Activated CD8-positive, alpha-beta memory T cell treated with anti-CD3 and anti-CD28 coated beads for 4 hours (primary cell): ENCODE data around the gene SCT.

Experiments
- DNase-seq, 2 donors: peaks; one replicate each; pipeline ENCODE4 v3.0.0-alpha.2; 2020; ENCODE audit warnings: low read depth in 2 of 2

The SCT gene

DNA sequence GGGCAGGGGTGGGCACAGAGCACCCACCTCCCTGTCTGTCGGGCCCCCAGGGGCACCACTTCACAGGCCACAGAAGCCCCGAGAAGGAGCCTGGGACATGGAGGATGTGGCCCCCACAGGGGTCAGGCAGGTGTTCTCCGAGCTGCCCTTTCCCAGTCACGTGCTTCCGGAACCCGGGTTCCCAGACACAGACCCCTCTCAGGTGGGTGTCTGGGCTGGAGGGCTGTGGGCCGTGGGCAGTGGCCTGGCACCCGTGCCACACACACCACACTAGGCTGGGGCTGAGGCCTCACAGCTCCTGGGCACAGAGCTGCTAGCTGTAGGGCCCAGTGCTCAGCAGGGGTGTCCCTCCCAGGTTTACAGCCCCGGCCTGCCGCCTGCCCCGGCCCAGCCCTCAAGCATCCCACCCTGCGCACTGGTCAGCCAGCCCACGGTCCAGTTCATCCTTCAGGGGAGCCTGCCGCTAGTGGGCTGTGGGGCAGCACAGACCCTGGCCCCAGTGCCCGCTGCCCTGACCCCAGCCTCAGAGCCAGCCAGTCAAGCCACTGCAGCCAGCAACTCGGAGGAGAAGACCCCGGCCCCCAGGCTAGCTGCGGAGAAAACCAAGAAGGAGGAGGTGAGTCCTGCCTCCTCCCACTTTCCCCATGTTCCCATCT is 16.7 kb downstream of the SCT start:
- DNase-seq: no peak

DNA sequence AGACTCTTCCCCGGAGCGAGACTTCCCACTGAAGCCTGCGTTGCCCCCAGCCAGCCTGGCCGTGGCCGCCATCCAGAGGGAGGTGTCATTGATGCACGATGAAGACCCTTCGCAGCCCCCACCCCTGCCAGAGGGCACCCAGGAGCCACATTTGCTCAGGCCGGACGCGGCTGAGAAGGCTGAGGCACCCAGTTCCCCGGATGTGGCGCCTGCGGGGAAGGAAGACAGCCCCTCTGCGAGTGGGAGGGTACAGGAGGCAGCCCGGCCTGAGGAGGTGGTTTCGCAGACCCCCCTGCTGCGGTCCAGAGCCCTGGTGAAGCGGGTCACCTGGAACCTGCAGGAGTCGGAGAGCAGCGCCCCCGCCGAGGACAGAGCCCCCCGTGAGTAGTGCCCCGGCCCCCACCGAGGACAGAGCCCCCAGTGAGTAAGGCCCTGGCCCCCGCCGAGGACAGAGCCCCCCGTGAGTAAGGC is 17.6 kb downstream of the SCT start:
- DNase-seq: no peak

DNA sequence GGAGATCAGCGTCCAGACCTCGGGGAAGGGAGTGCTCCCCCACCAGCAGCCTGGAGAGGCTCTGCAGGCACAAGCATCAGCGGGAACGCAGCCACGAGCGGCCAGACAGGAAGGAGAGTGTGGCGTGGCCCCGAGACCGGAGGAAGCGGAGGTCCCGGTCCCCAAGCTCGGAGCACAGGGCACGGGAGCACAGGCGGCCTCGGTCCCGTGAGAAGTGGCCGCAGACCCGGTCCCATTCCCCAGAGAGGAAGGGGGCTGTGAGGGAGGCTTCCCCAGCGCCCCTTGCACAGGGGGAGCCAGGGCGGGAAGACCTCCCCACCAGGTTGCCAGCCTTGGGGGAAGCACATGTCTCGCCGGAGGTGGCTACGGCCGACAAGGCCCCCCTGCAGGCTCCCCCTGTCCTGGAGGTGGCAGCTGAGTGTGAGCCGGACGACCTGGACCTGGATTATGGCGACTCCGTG is 18.2 kb downstream of the SCT start:
- no peak for DNase-seq

DNA sequence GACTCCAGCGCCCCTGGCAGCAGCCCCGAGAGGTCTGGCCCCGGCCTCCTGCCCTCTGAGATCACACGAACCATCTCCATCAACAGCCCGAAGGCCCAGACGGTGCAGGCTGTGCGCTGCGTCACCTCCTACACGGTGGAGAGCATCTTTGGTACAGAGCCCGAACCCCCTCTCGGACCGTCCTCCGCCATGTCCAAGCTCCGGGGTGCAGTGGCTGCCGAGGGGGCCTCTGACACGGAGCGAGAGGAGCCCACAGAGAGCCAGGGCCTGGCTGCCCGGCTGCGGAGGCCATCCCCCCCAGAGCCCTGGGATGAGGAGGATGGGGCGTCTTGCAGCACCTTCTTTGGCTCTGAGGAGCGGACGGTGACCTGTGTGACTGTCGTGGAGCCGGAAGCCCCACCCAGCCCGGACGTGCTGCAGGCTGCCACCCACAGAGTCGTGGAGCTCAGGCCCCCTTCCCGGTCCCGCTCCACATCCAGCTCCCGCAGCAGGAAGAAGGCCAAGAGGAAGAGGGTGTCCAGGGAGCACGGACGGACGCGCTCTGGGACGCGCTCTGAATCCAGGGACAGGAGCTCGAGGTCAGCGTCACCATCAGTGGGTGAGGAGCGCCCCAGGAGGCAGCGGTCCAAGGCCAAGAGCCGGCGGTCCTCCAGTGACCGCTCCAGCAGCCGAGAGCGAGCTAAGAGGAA is 18.9 kb downstream of the SCT start:
- no peak for DNase-seq

DNA sequence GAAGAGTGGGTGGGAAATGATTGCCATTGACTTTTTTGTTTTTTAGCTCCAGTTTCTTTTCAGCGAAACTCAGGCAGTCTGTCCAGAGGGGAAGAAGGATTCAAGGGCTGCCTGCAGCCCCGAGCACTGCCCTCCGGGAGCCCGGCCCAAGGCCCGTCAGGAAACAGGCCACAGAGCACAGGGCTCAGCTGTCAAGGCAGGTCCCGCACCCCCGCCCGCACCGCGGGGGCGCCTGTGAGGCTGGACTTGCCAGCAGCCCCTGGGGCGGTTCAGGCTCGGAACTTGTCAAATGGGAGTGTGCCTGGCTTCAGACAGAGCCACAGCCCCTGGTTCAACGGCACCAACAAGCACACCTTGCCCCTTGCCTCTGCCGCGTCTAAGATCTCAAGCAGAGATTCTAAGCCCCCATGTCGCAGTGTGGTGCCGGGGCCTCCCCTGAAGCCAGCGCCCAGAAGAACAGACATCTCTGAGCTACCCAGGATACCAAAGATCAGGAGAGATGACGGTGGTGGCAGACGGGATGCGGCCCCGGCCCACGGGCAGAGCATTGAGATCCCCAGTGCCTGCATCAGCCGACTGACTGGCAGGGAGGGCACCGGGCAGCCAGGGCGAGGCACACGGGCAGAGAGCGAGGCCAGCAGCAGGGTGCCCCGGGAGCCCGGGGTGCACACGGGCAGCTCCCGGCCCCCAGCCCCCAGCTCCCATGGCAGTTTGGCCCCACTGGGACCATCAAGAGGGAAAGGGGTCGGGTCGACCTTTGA is 19.8 kb downstream of the SCT start:
- no peak for DNase-seq

DNA sequence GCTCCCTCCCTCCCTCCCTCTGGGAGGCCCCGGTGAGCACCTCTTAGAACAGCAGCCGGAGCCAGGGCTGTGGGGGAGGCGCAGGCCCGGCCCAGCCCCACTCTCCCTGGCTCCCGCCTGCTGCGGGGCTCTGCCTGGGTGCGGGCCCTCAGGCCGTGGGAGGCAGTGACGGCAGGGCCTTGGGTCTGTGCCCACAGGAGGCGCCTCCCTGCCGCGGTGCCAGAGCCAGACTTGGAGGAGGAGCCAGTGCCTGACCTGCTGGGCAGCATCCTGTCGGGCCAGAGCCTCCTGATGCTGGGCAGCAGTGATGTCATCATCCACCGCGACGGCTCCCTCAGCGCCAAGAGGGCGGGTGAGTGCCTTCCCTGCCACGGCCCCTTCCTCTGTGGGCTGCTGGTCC is 20.7 kb downstream of the SCT start:
- no peak for DNase-seq

DNA sequence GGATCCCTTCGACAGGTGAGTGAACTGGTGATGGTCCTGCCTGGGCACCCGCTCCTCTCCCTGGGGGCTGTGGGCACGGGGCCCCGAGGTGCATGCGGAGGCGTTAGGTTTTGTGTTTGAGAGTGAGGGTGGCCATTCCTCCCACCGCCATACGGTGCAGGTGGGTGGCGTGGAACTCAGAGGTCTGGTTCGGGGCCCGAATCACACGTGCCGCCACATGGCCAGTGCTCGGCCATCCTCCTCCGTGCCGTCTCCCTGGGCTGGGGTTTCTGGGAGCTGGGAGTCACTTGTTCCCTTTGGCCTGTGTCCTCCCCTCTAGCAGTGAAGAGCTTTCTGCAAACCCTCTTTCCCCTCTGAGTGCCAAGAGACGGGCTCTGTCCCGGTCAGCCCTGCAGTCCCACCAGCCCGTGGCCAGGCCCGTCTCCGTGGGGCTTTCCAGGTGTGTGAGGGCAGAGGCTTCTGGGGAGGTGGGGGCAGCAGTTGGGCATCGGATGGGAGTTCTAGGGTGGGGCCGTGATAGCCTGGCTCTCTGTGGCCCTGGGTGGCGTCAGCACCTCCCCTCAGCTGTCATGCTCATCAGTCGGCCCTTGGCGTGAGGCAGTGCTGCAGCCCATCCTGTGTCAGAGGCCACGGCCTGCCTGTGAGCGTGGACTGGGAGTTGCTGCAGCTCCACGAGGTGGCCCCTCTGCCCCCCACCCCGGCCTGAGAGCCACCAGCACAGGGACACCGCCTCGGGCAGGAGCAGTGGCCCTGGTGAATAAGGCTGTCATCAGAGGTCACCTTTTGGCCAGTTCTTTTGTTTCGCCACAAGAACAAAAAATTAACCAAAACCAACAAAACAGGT is 21.5 kb downstream of the SCT start:
- no peak for DNase-seq

DNA sequence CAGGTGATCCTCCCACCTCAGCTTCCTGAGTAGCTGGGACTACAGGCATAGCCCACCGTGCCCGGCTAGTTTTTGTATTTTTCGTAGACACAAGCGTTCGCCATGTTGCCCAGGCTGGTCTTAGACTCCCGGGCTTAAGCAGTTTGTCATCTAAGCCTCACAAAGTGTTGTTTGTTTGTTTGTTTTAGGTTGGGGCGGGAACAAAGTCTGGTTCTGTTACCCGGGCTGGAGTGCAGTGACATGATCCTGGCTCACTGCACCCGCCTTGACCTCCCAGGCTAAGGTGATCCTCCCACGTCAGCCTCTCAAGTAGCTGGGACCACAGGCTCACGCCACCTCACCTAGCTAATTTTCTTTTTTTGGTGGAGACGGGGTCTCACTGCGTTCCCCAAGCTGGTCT is 23.8 kb downstream of the SCT start:
- DNase-seq: no peak

DNA sequence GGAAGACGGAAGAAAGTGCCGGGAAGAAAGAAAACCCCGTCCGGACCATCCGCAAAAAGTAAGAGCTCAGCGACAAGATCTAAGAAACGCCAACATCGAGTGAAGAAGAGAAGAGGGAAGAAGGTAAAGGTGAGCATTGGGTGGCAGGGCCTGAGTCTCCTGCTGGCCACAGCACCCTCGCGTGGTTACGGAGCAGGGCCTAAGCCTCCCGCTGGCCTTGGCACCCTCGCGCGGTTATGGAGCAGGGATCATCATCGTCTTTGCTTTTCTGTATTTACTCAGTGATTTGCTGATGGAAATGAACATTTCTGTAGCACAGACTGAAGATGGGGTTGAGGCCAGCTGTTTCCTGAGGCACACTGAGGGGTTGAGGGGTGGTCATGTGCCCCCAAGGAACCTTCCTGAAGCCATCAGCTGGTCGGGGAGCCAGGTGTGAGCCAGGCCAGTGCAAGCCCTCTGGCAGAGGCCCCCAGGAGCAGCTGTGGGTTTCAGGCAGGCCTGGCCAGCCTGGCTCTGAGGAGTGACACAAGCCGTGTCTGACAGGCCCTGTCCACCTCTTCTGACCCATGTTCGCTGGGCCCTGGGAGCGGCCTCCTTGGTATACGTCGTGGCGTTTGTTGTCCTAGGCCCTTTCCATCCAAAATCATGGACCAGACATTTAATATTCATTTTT is 25.3 kb downstream of the SCT start:
- DNase-seq: no peak

DNA sequence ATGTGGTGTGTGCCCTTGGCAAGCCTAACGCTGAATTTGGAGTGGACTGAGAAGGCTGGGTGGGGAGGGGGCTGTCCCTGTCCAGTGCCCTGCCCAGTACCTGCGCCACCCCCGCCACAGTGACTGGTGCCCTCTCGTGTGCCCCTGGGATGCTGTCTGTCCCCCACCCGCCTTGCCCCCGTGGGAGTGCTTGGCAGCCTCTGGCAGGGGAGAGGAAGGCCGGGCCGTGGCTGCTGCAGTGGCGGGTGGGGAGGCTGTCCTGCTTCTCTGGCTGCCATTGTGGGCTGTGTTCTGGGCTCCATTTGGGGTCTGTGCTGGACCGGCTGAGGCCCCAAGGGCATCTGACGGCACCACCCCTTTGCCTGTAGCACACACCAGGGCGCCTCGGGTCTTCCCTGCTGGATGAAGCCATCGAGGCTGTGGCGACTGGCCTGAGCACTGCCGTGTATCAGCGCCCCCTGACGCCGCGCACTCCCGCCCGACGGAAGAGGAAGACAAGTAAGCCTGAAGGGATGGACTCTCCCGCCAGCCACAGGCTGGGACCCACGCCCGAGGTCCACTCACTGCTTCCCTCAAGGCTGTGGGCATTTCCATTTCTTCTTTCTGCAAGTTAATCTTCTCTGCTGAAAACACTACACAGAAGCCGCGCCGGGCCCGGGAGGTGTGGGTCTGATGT is 28.8 kb downstream of the SCT start:
- no peak for DNase-seq

DNA sequence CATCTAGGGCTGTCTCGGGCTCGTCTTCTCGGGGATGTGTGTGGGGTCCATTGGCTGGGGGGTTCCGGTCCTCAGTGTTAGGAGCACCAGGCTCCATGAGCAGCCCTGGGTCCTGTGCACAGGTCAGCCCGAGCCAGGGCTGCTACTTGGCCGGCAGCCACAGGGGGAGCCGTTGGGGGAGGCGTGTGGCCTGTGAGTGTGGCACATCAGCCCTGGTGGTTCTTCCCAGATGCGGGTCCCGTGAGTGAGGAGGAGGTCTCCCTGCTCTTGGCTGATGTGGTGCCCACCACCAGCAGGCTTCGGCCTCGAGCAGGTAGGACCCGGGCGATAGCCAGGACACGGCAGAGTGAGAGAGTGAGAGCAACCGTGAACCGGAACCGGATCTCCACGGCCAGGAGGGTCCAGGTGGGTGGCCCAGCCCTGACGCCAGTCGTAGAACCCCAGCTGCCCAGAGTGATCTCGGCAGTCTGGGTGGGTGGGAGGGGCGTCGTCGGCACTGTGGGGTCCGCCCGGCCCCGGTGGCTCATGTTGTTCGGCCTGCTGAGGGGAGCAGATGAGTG is 29.7 kb downstream of the SCT start:
- DNase-seq: no peak

DNA sequence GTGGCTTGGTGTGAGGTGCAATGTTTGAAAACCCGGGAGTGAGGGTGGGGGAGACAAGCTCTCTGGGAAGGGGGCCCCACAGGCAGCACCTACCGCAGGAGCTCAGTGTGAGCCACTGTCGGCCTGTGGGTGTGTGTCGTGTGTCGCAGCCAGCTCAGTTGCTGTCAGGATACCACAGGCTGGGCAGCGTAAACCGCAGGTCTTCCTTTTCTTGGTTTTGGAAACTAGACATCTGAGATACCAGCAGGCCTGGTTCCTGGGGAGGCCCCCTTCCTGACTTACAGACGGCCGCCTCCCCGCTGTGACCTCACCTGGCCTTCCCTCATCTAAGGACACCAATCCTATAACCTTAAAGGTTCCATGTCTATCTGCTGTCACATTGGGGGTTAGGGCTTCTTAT is 30.6 kb downstream of the SCT start:
- no peak for DNase-seq

DNA sequence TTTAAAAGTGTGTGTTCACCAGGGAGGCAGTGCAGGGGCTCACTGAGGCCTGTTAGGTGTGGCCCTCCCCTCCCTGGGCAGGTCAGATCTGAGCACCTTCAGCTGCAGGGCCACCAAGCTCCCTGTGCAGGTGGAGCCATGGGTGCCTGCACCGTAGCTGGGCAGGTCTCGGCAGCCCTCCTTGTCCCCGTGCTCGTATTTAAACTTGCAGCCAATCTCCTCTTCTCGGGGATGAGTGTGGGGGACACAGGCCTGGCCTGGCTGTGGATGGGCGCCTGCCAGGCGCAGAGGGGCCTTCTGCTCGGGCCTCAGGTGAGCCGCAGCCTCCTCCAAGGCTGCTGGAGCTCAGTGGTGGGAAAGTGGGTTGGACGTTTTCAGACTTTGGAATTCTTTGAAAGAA is 31.6 kb downstream of the SCT start:
- DNase-seq: no peak

DNA sequence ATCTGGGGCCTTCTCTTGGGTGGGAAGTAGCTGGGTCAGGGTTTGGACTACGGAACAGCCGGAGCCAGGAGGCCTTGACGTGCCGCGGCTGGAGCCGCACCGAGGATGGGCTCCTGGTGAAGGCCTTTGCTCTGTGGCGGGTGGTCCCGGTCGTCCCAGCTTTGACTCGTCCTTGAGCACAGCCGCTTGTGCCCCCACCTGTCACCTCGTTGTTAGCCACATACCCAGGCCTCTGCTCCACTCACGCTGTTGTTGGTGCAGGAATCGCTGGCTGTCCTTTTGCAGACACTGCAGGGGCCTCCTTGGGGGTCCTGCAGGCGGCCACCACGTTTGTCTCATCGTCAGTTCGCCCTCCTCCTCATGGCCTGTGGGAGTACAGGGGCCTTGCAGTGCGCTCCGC is 33.6 kb downstream of the SCT start:
- DNase-seq: no peak

DNA sequence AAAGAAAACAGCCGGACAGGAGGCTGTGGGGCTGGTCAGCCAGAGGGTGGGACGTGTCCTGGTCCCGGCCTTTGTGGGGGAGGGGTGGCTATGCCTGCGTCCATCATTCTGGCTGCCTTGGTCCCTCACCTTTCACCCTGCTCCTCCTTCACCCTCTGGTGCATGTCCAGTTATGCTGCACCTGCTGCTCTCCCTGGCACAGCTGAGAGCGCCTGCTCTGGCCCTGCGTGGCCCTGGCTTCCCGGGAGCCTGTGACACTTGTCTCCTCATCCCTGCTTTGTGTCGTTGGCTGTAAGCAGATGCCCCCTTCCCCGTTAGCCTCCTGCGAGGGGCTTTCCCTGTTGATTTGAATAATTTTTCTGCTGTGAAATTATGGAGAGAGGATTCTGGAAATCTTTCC is 34.1 kb downstream of the SCT start:
- no peak for DNase-seq

DNA sequence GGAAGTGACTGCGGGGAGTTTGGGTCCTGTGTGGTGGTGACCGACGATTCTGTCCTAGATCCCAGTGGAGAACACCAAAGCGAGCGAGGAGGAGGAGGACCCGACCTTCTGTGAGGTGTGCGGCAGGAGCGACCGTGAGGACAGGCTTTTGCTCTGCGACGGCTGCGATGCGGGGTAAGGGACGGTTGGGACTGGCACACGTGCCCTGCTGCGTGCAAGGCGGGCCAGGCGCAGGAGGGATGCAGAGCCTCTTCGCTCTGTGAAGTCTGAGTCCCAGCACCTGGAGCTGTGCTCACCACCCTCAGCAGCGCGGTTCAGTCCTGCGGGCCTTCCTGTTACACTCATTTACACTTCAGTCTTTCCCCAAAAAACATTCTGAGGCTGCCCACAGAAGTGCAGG is 34.5 kb downstream of the SCT start:
- DNase-seq: no peak

DNA sequence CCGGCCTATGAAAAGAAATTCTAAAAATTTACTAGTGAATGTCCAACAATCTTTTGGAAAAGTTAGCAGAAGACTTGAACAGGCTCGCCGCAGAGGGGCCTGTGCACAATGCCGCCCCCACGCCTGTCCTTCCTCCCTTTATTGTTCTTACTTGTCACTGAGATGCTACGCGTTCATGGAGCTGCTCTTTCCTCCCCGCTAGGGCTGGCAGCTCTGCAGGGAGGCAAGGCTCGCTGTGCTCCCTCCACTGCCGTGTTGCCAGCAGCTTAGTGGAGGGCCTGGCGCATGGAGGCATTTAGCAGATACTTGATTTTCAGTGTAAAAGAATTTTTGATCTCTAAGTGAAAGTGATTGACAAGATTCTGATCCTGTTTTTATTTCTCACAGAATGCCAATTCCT is 36.0 kb downstream of the SCT start:
- DNase-seq: no peak

DNA sequence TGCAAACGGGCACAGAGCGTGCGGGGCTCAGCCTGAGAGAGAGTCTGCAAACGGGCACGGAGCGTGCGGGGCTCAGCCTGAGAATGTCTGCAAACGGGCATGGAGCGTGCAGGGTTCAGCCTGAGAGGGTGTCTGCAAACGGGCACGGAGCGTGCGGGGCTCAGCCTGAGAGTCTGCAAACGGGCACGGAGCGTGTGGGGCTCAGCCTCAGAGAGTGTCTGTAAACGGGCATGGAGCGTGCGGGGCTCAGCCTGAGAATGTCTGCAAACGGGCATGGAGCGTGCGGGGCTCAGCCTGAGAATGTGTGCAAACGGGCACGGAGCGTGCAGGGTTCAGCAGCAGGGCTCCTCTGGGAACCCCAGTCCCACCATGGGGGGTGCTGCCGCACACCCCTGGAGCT is 37.2 kb downstream of the SCT start:
- DNase-seq: no peak

DNA sequence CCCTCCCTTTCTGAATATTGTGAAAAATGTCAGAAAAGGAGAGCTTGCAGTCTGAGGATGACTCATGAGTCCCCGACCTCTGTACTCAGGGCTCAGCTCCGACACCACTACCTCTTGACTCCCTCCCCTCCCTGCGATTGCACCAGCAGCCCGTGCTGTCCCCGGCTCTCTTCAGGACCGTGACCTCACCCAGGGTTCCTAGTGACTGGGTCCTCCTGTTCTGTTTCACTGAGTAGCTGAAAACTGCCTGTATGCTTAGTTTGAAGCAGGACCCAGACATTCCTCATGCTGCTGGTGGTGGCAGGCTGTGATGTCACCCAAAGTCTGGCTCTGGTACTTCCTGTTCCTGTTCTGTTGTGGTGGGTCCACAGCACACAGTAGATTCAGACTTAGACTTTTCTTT is 39.0 kb downstream of the SCT start:
- peak; percentile 50 to 52 for DNase-seq

DNA sequence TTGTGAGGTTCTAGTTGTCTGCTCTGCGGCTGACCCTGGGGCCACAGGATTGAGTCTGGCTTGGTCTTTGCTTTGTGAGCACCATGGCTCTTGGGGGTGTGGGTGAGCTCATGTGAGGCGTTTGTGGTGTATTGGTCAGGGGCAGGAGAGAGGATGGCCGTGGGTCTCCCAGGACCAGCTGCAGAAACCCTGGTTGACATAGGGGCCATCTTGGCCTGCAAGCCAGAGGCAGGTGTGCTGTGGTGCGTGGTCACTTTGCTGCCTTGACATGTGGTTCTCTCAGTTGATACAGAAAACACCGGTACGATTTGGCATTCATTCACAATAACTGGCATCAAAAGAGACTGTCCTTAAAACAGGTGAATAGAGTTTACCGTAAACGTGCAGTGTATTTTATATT is 39.4 kb downstream of the SCT start:
- no peak for DNase-seq
